Measurements from ENCODE around the gene NELFCD.

DNA sequence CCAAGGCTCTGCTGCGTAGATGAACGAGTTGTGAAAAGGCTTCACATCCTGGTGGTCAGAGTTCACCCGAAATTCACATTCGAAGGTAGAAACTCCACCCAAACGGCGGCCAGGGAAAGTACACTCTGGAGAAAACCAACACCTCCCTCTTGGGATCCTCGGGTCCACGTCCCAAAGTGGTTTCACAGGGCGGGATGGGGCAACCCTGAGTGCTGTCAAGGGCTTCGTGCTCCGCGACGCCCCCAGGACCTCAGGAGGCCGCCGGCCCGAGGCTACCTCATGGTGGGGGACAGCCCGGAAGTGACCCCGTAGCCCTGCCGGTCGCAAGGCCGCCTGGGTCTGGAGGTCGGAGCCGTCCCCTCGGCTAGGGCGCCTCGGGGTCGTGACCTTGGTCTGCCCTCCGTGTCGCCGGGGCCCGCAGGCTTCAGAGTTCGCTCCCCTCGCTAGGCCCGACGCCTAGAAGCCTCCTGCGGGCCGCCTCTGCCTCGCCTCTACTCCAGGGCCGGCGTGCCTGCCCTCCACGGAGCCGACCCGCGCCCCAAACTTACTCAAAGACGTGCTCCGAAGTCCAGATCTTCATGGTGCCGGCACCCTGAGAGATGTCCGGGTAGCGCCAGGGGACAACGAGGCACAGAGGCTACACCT lies 61.2 kb downstream of the NELFCD start, which contains the start of gene PRELID3B:
- TF ChIP-seq, protein P1, sequence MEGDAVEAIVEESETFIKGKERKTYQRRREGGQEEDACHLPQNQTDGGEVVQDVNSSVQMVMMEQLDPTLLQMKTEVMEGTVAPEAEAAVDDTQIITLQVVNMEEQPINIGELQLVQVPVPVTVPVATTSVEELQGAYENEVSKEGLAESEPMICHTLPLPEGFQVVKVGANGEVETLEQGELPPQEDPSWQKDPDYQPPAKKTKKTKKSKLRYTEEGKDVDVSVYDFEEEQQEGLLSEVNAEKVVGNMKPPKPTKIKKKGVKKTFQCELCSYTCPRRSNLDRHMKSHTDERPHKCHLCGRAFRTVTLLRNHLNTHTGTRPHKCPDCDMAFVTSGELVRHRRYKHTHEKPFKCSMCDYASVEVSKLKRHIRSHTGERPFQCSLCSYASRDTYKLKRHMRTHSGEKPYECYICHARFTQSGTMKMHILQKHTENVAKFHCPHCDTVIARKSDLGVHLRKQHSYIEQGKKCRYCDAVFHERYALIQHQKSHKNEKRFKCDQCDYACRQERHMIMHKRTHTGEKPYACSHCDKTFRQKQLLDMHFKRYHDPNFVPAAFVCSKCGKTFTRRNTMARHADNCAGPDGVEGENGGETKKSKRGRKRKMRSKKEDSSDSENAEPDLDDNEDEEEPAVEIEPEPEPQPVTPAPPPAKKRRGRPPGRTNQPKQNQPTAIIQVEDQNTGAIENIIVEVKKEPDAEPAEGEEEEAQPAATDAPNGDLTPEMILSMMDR (IDR thresholded peaks at IDR 0.05) = no peak
- TF ChIP-seq POLR2AphosphoS5 (IDR thresholded peaks at IDR 0.05) (peak in 2 of 3 donors; percentile 37 to 51), POLR2A (IDR thresholded peaks at IDR 0.05) (no peak)
